HepG2 (cell line): Measurements from ENCODE around the gene PIEZO1. TPM values are rescaled to one million over a fixed set of nuclear protein-coding genes. Genes with fewer than 3 reads are reported as not detected.

Source experiments
- ARID2 ChIP-seq: sonication (generic); formaldehyde crosslinking; IDR thresholded peaks from 2 replicates; pipeline ENCODE4 v1.8.1; 2022; ENCODE audit warnings: mild to moderate bottlenecking, missing genetic modification reagents, borderline replicate concordance
- BRD4 ChIP-seq: sonication (generic); formaldehyde crosslinking; IDR thresholded peaks from 2 replicates; pipeline ENCODE4 v1.4.0; 2020; ENCODE audit warnings: missing genetic modification reagents
- DZIP1 ChIP-seq: sonication (generic); formaldehyde crosslinking; IDR thresholded peaks from 2 replicates; pipeline ENCODE4 v1.5.0; 2020; ENCODE audit warnings: mild to moderate bottlenecking, missing genetic modification reagents
- FOSL2 ChIP-seq: sonication (generic); formaldehyde crosslinking; IDR thresholded peaks from 2 replicates; pipeline ENCODE4 v1.4.0; 2020; ENCODE audit warnings: missing genetic modification reagents
- GLI4 ChIP-seq: sonication (generic); formaldehyde crosslinking; IDR thresholded peaks from 2 replicates; pipeline ENCODE4 v1.5.1; 2020; ENCODE audit warnings: missing genetic modification reagents, mild to moderate bottlenecking, moderate library complexity, borderline replicate concordance
- KLF16 ChIP-seq, 2 experiments: sonication (generic) in 1 of 2; formaldehyde crosslinking in 1 of 2; IDR thresholded peaks; 2 replicates each; pipeline versions ENCODE4 v1.6.1 to v1.8.0; 2016 to 2023; ENCODE audit warnings: missing genetic modification reagents in 2 of 2, missing compliant biosample characterization in 1 of 2
- SMAD1 ChIP-seq: sonication (generic); formaldehyde crosslinking; IDR thresholded peaks from 2 replicates; pipeline ENCODE4 v1.4.0; 2020; ENCODE audit warnings: missing genetic modification reagents, low read depth, mild to moderate bottlenecking, borderline replicate concordance
- XRCC5 ChIP-seq: fragments of 200-400 bp; formaldehyde crosslinking; optimal IDR thresholded peaks from 2 replicates; pipeline ENCODE3; 2017; ENCODE audit warnings: mild to moderate bottlenecking, low read length
- ZBTB3 ChIP-seq: sonication (generic); formaldehyde crosslinking; IDR thresholded peaks from 2 replicates; pipeline ENCODE4 v1.4.0; 2020; ENCODE audit warnings: low read depth, mild to moderate bottlenecking, moderate library complexity, missing genetic modification reagents, borderline replicate concordance
- ZNF235 ChIP-seq: sonication (generic); formaldehyde crosslinking; IDR thresholded peaks from 2 replicates; pipeline ENCODE4 v1.8.1; 2023; ENCODE audit warnings: mild to moderate bottlenecking, missing genetic modification reagents, borderline replicate concordance
- ZNF296 ChIP-seq: sonication (generic); formaldehyde crosslinking; conservative IDR thresholded peaks from 2 replicates; pipeline ENCODE4 v1.5.0; 2020; ENCODE audit warnings: mild to moderate bottlenecking, missing genetic modification reagents
- ZNF329 ChIP-seq: sonication (generic); formaldehyde crosslinking; IDR thresholded peaks from 2 replicates; pipeline ENCODE4 v1.9.0; 2021; ENCODE audit warnings: low read depth, mild to moderate bottlenecking, missing genetic modification reagents
- polyA plus RNA-seq, 8 experiments: library from polyadenylated mRNA; depleted of rRNA in 3 of 8; stranded (reverse) in 7 of 8; unstranded in 1 of 8; fragments of >200 nt; fragmentation: Illumina TruSeq in 4 of 8; extraction: Trizol in 4 of 8; gene quantifications; 2 replicates each; pipeline versions ENCODE4 v1.2.1 to v1.2.3, GENCODE V29; 2011 to 2016; ENCODE audit warnings: low read depth in 4 of 8, missing spikeins in 1 of 8, mixed read lengths in 1 of 8; ENCODE audit not compliant: insufficient read depth in 1 of 8
- total RNA-seq, 5 experiments: library from RNA; depleted of rRNA; stranded (reverse); fragments of >200 nt; fragmentation: Illumina TruSeq; extraction: Trizol; gene quantifications; 2 replicates each; pipeline ENCODE4 v1.2.3, GENCODE V29; 2016; ENCODE audit warnings: low read depth in 1 of 5
- TF ChIP-seq, protein P1 (sequence below): sonication (generic); formaldehyde crosslinking; IDR thresholded peaks from 2 replicates; pipeline ENCODE4 v1.8.1; 2023; ENCODE audit warnings: mild to moderate bottlenecking, inconsistent platforms, moderate library complexity, missing genetic modification reagents, borderline replicate concordance
- TF ChIP-seq, protein P2 (sequence below): sonication (generic); formaldehyde crosslinking; IDR thresholded peaks from 2 replicates; pipeline ENCODE4 v1.5.0; 2020; ENCODE audit warnings: missing genetic modification reagents, mild to moderate bottlenecking, borderline replicate concordance
- TF ChIP-seq, protein P3 (sequence below): sonication (generic); formaldehyde crosslinking; IDR thresholded peaks from 2 replicates; pipeline ENCODE4 v1.4.0; 2020; ENCODE audit warnings: mild to moderate bottlenecking, missing genetic modification reagents, borderline replicate concordance
- TF ChIP-seq, protein P4 (sequence below): IDR thresholded peaks from 2 replicates; pipeline ENCODE4 v1.6.1; 2016; ENCODE audit warnings: missing genetic modification reagents, missing compliant biosample characterization

Gene PIEZO1
- total and polyA plus RNA-seq, 2 of the 13 experiments (the other 11 are each of a cell fraction or from before 2014, with no cell fraction given): 67.9 to 85.0 TPM

DNA sequence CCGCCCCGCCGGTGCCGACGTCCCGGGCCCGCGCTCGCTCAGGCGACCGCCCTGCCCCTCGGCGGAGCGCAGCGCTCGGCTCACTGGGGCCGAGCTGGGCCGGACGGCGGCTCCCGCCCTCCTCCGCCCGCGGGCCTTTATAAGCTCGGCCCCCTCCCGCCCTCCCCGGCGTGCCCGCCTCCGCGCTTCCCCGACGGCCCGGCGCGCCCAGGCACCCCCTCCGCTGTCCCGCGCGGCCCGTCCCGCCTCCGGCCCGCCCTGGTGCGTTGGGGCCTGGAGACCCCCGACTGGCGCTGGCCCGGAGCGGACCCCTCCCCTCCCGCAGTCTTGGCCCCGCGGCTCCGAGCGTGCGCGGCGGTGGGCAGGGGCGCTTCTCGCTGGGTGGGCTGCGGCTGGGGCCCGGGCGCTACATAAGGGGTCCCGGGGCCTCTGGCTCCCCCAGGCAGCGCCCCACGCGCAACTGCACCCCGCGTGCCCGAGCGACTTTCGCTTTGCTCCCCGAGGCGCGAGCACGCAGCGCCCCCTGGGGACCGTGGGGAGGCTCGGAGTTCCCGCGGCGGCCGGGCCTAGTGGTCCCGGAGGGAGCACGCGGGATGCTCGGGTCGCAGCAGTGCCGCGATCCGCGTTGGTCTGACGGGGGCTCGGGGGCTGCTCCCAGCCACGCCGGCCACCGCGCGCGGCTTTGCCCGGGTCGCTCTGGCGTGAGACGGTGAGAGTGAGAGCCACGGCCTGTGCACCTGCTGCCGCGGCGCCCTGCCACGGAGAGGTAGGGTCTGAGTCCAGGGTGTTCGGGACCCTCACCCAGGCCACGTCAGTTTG lies at the start of gene PIEZO1 (continued):
- TF ChIP-seq ARID2 (peak; percentile 51; the same call in 1 of the 2 replicates), DZIP1 (CRISPR knock-in tag) (peak; percentile 97), FOSL2 (CRISPR knock-in tag) (peak; percentile 25; the same call in 1 of the 2 replicates), ZNF296 (no peak), ZBTB3 (CRISPR knock-in tag) (peak; percentile 37; the same call in 1 of the 2 replicates), ZNF329 (peak; percentile 74; the same call in 1 of the 2 replicates), KLF16 (CRISPR knock-in tag; IDR thresholded peaks at IDR 0.05) (peak in 1 of 2 experiments; percentile 82; a peak in 1 of 4 replicates), BRD4 (CRISPR knock-in tag) (no peak; the same call in 1 of the 2 replicates), SMAD1 (peak; percentile 84; the same call in 1 of the 2 replicates), ZNF235 (CRISPR knock-in tag) (no peak), GLI4 (CRISPR knock-in tag) (peak; percentile 86; the same call in 1 of the 2 replicates), XRCC5 (peak; percentile 93)
- TF ChIP-seq, protein P1, sequence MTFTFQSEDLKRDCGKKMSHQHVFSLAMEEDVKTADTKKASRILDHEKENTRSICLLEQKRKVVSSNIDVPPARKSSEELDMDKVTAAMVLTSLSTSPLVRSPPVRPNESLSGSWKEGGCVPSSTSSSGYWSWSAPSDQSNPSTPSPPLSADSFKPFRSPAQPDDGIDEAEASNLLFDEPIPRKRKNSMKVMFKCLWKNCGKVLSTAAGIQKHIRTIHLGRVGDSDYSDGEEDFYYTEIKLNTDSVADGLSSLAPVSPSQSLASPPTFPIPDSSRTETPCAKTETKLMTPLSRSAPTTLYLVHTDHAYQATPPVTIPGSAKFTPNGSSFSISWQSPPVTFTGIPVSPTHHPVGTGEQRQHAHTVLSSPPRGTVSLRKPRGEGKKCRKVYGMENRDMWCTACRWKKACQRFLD (CRISPR knock-in tag): 0 out of 2 replicates have a peak, but pooled peaks have one; percentile 75
- TF ChIP-seq, protein P2, sequence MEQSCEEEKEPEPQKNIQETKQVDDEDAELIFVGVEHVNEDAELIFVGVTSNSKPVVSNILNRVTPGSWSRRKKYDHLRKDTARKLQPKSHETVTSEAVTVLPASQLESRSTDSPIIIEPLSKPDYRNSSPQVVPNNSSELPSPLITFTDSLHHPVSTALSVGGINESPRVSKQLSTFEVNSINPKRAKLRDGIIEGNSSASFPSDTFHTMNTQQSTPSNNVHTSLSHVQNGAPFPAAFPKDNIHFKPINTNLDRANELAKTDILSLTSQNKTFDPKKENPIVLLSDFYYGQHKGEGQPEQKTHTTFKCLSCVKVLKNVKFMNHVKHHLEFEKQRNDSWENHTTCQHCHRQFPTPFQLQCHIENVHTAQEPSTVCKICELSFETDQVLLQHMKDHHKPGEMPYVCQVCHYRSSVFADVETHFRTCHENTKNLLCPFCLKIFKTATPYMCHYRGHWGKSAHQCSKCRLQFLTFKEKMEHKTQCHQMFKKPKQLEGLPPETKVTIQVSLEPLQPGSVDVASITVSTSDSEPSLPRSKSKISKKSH (CRISPR knock-in tag): peak; percentile 85
- TF ChIP-seq, protein P3, sequence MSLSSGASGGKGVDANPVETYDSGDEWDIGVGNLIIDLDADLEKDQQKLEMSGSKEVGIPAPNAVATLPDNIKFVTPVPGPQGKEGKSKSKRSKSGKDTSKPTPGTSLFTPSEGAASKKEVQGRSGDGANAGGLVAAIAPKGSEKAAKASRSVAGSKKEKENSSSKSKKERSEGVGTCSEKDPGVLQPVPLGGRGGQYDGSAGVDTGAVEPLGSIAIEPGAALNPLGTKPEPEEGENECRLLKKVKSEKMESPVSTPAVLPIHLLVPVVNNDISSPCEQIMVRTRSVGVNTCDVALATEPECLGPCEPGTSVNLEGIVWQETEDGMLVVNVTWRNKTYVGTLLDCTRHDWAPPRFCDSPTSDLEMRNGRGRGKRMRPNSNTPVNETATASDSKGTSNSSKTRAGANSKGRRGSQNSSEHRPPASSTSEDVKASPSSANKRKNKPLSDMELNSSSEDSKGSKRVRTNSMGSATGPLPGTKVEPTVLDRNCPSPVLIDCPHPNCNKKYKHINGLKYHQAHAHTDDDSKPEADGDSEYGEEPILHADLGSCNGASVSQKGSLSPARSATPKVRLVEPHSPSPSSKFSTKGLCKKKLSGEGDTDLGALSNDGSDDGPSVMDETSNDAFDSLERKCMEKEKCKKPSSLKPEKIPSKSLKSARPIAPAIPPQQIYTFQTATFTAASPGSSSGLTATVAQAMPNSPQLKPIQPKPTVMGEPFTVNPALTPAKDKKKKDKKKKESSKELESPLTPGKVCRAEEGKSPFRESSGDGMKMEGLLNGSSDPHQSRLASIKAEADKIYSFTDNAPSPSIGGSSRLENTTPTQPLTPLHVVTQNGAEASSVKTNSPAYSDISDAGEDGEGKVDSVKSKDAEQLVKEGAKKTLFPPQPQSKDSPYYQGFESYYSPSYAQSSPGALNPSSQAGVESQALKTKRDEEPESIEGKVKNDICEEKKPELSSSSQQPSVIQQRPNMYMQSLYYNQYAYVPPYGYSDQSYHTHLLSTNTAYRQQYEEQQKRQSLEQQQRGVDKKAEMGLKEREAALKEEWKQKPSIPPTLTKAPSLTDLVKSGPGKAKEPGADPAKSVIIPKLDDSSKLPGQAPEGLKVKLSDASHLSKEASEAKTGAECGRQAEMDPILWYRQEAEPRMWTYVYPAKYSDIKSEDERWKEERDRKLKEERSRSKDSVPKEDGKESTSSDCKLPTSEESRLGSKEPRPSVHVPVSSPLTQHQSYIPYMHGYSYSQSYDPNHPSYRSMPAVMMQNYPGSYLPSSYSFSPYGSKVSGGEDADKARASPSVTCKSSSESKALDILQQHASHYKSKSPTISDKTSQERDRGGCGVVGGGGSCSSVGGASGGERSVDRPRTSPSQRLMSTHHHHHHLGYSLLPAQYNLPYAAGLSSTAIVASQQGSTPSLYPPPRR (CRISPR knock-in tag): peak; percentile 43; the same call in 1 of the 2 replicates
- TF ChIP-seq, protein P4, sequence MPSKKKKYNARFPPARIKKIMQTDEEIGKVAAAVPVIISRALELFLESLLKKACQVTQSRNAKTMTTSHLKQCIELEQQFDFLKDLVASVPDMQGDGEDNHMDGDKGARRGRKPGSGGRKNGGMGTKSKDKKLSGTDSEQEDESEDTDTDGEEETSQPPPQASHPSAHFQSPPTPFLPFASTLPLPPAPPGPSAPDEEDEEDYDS (CRISPR knock-in tag): no peak; the same call in 1 of the 2 replicates
